HG03558 (cell line): ENCODE measurements around the gene CDC25C.
"Not testable (repeated sequence)": the region's sequence is repeated elsewhere in the genome, so short reads cannot be mapped to it uniquely, and the experiment has no call there.

ENCODE experiments used
- ATAC-seq: cut with Tn5 transposase; IDR thresholded peaks from one replicate; pipeline ENCODE4 v1.9.1; 2021; ENCODE audit warnings: moderate number of reproducible peaks; ENCODE audit not compliant: unreplicated experiment; ENCODE audit errors: extremely low read depth

Gene CDC25C

DNA sequence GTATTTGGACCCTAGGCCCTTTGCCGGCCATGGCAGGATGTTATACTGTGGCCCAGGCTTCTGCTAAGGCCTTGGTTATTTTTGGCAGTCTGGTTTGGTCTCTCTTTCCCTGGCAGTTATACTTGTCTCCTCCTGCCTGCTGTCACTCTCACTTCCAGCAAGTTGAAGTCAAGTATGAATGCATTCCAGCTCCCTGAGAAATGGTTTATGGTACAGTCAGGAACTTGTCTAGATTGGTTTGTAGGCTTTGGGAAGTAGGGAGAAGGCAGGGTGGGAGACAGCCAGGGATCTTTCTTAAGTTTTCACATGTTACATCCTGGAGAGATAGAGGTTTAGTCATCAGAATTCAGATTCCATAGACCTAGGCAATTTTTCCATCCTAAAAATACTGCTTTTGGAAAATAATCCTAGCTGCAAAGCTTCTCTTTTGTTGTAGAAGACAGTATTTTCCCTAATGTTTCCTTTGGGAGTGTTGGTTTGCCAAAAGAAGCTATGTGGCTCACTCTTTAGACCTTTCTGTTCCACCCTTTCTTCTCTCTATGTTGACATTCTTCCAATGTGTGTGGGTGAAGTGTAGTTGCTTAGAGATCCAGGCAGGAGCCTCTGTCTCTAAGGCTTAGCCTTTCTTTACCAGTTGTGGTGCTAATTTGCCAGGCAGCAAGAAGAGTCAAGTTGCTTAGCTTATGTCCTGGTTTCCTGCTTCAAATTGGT lies 18.4 kb upstream of the CDC25C start:
- no peak for ATAC-seq

DNA sequence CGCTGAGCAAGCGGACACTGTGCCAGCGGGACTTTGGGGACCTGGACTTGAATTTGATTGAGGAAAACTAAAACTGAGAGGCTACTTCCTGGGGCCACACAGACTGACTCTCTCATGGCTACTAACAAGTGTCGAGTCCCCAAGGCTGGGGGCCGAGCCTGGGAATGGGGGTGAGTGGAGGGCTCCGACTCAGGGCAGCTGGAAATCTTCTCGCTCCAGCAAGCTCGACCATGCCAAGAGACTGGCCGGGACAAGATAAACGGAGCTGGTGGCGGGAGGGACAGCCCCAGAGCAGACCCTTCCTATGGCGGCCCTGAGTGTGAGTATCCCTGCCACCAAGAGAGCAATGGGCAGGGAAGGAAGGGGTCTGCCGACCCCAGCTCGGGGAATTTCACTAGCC lies 15.3 kb upstream of the CDC25C start:
- no peak for ATAC-seq

GRCh38 chr5:138344887-138345622 lies 13.5 kb upstream of the CDC25C start:
- ATAC-seq: no peak

DNA sequence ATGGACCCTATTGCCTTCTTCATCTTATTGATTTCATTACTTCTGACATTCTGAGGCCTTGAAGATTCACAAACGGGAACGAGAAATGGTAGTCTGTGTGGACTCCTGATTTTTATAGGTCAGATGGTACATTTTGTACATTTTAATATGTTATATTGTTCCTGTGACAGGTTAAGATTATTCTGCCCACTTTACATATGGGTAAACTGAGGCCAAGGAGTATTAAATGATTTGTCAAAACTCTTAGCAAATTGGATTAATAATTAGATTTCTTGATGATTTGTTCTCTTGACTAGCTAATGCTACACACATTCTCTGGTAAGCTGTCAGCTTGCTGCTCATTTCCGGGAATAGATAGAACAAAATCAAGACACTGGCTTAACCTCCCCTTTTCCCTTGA lies 8.4 kb upstream of the CDC25C start:
- no peak for ATAC-seq

DNA sequence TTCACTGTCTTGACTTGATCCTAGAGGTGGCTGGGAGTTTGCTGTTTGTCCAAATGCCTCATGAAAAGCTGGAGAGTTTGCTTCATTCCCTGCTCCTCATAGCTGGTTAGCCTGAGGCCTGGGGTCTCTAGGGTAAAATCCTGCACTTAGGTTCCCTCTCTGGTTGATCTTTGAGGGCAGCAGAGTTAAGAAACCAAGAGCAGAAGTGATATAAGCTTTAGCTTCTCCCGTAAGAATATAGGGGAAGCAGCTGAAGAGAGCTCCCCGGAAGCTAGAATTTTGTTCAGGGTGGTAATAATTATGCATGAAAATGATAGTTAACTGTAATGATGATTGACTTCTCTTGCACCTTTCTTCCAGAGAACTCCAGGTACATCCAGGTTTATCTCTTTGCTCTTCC lies 7.9 kb upstream of the CDC25C start:
- ATAC-seq: no peak

DNA sequence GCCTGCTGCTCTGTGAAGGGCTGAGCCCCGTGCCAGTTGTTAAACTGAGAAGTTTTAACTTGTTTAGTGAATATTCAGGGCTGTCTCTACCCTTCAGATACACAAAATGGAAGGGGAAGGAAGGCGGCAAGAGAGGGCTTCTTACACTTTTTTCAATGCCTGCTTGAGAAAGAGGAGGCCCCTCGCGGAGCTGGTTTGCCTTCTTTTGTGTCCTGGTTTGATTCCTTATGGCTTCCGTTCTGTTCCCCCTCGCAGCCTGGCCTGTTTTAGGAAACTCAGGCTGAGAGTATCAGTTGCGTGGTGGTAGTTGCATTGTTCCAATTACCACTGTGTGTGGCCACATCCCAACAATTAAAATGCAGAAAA lies 7.5 kb upstream of the CDC25C start:
- ATAC-seq: no peak

DNA sequence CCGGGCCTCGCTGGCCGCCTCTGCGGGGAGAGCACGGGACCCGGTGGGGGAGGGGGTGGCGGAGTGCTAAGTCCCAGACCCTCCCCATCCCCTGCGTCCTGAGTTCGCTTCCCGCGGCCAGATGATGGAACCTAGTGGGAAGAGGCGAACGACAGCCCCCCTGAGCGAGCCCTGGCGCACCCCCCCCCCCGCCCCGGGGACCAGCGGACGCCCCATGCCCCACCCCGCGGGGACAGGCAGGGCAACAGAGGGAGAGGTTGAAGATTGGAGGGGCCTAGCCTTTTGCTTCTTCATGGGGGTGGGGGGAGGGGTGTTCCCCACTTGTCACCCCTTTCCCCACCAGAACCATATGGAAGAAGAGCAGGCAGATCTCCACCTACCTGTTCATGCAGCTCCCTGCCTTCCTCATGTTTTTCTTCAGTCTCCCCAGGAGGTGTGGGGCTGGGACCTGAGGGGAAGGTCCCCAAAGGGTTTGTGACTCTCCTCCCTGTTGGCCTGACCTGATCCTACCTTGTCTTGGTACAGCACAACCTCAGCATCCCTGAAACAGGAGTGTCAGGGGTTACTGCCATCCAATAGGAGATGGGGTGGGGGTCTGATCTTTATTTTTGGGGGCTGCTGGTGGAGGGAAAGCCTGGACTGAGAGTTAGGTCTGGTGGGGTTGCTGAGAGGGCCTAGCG lies 6.9 kb upstream of the CDC25C start:
- ATAC-seq: no peak

- ATAC-seq: peak; percentile 75
Observed at GRCh38 chr5:138337685-138338410, 6.2 kb upstream of the CDC25C start, which contains the start of gene FAM53C. Gene FAM53C, plus strand, starts transcription at chr5:138338266. Its CDS starts 3,070 bp downstream, at chr5:138341336.

- ATAC-seq: no peak
Observed at GRCh38 chr5:138336952-138337684, 5.5 kb upstream of the CDC25C start.

- ATAC-seq: no peak
Observed at GRCh38 chr5:138334867-138335447, 3.4 kb upstream of the CDC25C start.

DNA sequence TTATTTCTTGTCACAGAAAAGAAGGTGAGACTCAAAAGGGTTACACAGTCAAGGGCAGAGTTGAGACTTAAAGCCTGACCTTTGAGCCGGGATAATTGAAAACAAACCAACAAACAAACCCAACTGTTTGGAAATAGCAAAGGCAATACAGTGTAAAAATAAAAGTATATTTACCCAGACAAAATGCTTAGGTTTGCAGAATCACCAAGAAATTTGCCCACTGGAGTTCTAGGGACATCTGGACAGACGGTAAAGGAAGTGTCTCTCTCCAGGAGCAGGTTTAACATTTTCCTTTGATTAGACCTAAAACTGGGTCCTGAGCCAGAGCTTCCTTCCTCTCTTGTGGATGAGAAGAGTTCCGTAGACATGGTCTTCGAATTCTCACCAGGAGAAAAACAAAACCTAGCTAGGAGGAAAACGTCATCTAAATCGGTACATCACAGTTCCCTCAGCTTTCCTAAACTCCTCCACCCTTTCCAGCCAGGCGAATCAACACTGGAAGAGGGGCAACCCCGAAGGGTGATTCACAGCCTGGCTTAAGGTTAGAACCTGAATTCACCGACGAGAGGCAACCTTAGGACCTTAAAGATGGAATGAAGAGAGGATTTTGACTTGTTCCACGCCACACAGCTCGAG lies 673 bp downstream of the CDC25C start:
- ATAC-seq: no peak

- not testable (repeated sequence) for ATAC-seq
Observed at GRCh38 chr5:138318211-138318610, 13.4 kb downstream of the CDC25C start.

DNA sequence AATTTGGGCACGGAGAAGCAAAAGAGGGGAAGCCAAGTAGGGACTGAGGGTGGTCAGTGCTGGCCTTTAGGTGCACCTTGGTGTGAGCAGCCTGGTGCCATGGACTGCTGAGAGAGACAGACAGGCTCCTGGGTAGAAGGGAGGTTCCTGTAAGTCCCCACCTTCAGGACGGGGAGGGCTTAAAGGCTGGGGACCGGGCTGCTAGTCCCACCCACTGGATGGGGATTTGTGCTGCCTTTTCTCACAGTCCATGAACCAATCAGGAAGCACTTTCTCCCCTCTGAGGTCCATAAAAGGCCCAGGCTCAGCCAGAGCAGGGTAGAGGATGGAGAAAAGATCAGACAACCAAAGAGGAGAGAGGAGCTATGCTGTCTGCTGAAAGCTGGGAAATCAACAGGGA lies 15.2 kb downstream of the CDC25C start:
- no peak for ATAC-seq

DNA sequence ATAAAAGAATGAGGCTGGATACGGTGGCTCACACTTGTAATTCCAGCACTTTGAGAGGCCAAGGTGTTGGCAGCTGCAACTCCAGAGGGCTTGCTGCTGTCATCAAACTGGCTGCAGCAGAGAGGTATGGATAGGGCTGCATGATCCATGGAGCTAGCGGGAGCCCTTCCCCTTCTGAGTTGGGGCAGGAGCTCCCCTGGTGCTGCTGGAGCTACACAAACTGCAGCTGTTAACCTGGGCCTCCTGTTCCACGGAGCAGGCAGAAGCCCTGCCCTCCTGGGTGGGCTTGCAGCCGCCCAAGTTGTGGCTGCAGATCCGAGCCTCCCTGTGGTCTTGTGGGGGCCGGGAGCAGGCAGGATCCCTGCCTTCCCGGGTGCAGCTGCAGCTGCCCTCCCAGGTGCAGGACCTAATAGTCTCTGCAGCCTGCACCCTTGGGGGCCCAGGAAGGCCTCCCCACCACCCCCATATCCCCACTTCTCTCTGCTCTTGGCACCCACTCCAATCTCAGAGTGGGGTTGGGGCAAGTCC lies 15.8 kb downstream of the CDC25C start:
- ATAC-seq: no peak

- ATAC-seq: no peak
Observed at GRCh38 chr5:138305797-138306196, 25.8 kb downstream of the CDC25C start.

GRCh38 chr5:138303372-138303771 lies 28.2 kb downstream of the CDC25C start:
- ATAC-seq: no peak

GRCh38 chr5:138289296-138289695 lies 42.3 kb downstream of the CDC25C start:
- no peak for ATAC-seq

GRCh38 chr5:138287246-138287645 lies 44.4 kb downstream of the CDC25C start:
- no peak for ATAC-seq
